PFSK-1 (cell line): ENCODE measurements around the gene PTPRN2.

Experiments used
- POLR2AphosphoS5 ChIP-seq: IDR thresholded peaks from 2 replicates; pipeline ENCODE4 v1.6.1; 2012; ENCODE audit warnings: low read depth, mild to moderate bottlenecking, control low read depth, low read length, moderate library complexity
- REST ChIP-seq, 2 experiments: IDR thresholded peaks; 2 replicates each; pipeline versions ENCODE4 v1.6.1 to v1.8.0; 2011 to 2012; ENCODE audit warnings: low read depth in 2 of 2, low read length in 2 of 2, control low read depth in 1 of 2, inconsistent platforms in 1 of 2, mild to moderate bottlenecking in 1 of 2, moderate library complexity in 1 of 2; ENCODE audit not compliant: insufficient read depth in 1 of 2
- SIN3A ChIP-seq: IDR thresholded peaks from 2 replicates; pipeline ENCODE4 v1.6.1; 2012; ENCODE audit warnings: mild to moderate bottlenecking, low read length, moderate library complexity, borderline replicate concordance; ENCODE audit not compliant: insufficient read depth
- TAF1 ChIP-seq: IDR thresholded peaks from 2 replicates; pipeline ENCODE4 v1.6.1; 2012; ENCODE audit warnings: low read length, control low read depth, borderline replicate concordance; ENCODE audit not compliant: insufficient read depth

DNA sequence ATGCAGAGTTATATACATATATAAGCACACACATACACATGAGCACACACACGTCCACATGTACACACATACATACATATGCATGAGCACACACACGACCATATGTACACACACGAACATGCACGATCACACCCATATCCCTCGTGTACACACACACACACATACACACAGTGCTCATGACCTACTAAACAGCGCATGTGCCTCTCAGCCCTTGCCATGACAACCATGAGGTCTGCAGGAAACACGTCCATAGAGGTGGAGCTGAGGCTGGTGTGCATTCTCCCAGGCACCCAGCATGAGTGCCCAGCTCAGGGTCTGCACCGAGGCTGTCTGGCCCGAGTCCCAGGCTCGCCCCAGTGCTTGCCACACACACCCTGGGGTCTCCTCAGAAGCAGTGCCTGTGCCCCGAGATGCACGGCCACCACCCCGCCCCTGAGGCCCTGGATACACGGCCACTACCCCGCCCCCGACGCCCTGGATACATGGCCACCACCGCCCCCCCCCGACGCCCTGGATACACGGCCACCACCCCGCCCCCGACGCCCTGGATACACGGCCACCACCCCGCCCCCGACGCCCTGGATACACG lies 721.2 kb downstream of the PTPRN2 start:
- TF ChIP-seq POLR2AphosphoS5 (no peak), TAF1 (no peak), REST (IDR thresholded peaks at IDR 0.05; ENCODE audit: insufficient read depth in 1 of 2, low read depth in 2 of 2, low read length in 2 of 2) (no peak), SIN3A (no peak)
